ENCODE data around the gene SEPTIN8.
"Not testable (repeated sequence)": the region's sequence is repeated elsewhere in the genome, so short reads cannot be mapped to it uniquely, and the experiment has no call there.

SEPTIN8 gene

DNA sequence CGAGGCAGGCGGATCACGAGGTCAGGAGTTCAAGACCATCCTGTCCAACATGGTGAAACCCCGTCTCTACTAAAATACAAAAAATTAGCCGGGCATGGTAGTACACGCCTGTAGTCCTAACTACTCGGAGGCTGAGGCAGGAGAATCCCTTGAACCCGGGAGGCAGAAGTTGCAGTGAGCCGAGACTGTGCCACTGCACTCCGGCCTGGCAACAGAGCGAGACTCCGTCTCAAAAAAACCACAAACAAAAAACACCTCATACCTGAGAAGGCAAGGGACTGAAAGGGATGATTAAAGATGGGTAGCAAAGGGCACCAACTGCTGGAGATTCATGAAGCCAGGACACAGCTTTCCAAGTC is 29.7 kb upstream of the SEPTIN8 start:
- not testable (repeated sequence) for ATAC-seq (replicated peaks); H3K36me3 Mint-ChIP-seq (ENCODE audit: insufficient read depth); DNase-seq; H3K4me1 Mint-ChIP-seq (ENCODE audit: low read depth in 2 of 2); H3K27ac Mint-ChIP-seq; H3K9me3 Mint-ChIP-seq; H3K4me3 Mint-ChIP-seq
- H3K27me3 Mint-ChIP-seq, result peaks cover 69 to 94% of the 10 kb centered on the region in 2 donors

DNA sequence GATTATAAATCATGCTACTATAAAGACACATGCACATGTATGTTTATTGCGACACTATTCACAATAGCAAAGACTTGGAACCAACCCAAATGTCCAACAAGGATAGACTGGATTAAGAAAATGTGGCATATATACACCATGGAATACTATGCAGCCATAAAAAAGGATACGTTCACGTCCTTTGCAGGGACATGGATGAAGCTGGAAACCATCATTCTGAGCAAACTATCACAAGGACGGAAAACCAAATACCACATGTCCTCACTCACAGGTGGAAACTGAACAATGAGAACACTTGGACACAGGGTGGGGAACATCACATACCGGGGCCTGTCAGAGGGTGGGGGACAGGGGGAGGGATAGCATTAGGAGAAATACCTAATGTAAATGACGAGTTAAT is 28.8 kb upstream of the SEPTIN8 start:
- peaks cover 69 to 94% of the 10 kb centered on the region in 2 donors for H3K27me3 Mint-ChIP-seq
- not testable (repeated sequence) for H3K27ac Mint-ChIP-seq; H3K36me3 Mint-ChIP-seq (ENCODE audit: insufficient read depth); DNase-seq; H3K4me3 Mint-ChIP-seq; H3K9me3 Mint-ChIP-seq; ATAC-seq (replicated peaks); H3K4me1 Mint-ChIP-seq (ENCODE audit: low read depth in 2 of 2)

DNA sequence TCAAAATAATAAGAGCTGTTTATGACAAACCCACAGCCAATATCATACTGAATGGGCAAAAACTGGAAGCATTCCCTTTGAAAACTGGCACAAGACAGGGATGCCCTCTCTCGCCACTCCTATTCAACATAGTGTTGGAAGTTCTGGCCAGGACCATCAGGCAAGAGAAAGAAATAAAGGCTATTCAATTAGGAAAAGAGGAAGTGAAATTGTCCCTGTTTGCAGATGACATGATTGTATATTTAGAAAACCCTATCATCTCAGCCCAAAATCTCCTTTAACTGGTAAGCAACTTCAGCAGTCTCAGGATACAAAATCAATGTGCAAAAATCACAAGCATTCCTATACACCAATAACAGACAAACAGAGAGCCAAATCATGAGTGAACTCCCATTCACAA is 27.2 kb upstream of the SEPTIN8 start:
- not testable (repeated sequence) for ATAC-seq (replicated peaks); H3K9me3 Mint-ChIP-seq; H3K27ac Mint-ChIP-seq; H3K4me1 Mint-ChIP-seq (ENCODE audit: low read depth in 2 of 2); DNase-seq; H3K36me3 Mint-ChIP-seq (ENCODE audit: insufficient read depth); H3K4me3 Mint-ChIP-seq
- H3K27me3 Mint-ChIP-seq, result peaks cover 63 to 94% of the 10 kb centered on the region in 2 donors

DNA sequence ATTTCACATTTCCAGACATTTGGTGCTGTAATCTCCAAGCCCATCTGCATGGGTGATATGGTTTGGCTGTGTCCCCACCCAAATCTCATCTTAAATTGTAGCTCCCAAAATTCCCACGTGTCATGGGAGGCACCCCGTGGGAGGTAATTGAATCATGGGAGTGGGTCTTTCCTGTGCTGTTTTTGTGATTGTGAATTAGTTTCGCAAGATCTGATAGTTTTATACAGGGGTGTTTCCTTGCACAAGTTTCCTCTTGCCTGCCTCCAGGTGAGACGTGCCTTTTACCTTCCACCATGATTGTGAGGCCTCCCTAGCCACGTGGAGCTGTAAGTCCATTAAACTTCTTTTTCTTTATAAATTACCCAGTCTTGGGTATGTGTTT is 25.6 kb upstream of the SEPTIN8 start:
- not testable (repeated sequence) for H3K4me3 Mint-ChIP-seq; H3K36me3 Mint-ChIP-seq (ENCODE audit: insufficient read depth); H3K9me3 Mint-ChIP-seq; H3K4me1 Mint-ChIP-seq (ENCODE audit: low read depth in 2 of 2); ATAC-seq (replicated peaks); H3K27ac Mint-ChIP-seq; DNase-seq
- H3K27me3 Mint-ChIP-seq, result peaks cover 59 to 92% of the 10 kb centered on the region in 2 donors

DNA sequence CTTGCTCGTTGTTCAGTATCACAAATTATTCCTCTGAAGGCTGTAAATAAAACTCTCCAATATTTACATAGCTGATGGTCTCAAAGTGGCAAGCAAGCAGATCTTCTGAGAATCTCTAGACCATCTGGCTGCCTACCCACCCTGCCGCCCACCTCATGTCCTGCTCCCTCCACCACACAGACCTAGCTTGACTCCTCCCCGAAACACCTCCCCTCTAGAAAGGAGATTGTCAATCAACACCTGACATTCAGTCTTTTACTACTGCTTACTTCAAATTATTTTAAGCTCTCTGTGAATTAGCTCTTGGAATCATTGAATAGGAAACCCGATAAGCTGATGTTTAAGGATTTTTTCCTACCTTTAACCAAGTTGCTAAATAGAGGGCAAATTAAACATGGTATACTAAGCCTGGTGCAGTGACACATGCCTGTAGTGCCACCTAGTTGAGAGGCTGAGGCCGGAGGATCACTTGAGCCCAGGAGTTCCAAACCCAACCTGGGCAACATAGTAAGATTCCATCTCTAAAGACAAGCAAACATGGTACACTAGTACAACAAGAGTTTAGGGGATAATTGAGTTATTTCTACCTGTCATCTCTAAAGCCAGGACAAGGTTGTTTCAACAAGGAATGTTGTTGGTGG is 25.1 kb upstream of the SEPTIN8 start:
- Mint-ChIP-seq H3K36me3 (ENCODE audit: insufficient read depth) (no peaks in the 10 kb centered on the region), H3K27me3 (peaks cover 59 to 87% of the 10 kb centered on the region in 2 donors), H3K4me3 (no peak overlapping the region), H3K27ac (no peak overlapping the region), H3K9me3 (no peaks in the 10 kb centered on the region), H3K4me1 (ENCODE audit: low read depth in 2 of 2) (no peaks in the 10 kb centered on the region)
- ATAC-seq (replicated peaks) (no peak), DNase-seq (no peak)

DNA sequence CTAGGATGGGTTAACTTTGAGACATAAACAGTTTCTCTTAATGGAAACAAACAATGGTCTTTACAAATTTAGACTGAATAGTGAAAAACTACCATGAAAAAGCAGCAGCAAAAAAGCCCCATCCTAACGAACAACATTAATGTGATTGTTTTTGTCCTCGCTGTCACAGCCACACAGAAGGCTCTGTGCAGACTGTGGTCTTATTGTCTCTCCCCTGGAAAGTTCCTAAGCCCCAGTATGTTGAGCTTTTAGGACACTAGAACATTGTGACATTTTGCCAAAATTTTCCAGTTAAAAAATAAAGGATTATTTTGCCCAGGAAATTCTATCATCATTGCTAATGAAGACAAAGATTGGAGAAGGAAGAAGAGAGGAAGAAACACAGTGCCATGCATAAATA is 23.5 kb upstream of the SEPTIN8 start:
- DNase-seq (no peak), ATAC-seq (replicated peaks) (no peak)
- Mint-ChIP-seq H3K9me3 (no peaks in the 10 kb centered on the region), H3K36me3 (ENCODE audit: insufficient read depth) (no peaks in the 10 kb centered on the region), H3K27me3 (peaks cover 58 to 83% of the 10 kb centered on the region in 2 donors), H3K4me3 (no peak overlapping the region), H3K4me1 (ENCODE audit: low read depth in 2 of 2) (no peaks in the 10 kb centered on the region), H3K27ac (no peak overlapping the region)

DNA sequence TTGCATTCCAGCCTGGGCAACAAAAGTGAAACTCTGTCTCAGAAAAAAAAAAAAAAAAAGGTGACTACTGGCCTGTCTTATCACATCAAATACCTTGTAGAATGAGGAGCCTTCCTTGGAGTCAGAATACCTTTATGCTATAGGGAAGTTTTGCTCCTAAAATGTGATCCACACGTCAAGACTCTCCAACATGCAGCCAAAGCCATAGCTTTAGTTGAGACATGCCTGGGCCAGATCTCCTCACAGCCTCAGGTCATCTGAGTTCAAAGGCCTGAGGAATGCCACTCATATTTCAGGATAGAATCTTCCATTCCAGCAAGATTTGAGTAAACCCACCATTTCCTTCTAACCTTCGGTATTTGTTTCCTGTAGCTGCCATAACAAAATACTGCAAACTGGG is 22.4 kb upstream of the SEPTIN8 start:
- DNase-seq (no peak), ATAC-seq (replicated peaks) (no peak)
- Mint-ChIP-seq H3K9me3 (no peaks in the 10 kb centered on the region), H3K4me3 (no peak overlapping the region), H3K27ac (no peak overlapping the region), H3K36me3 (ENCODE audit: insufficient read depth) (no peaks in the 10 kb centered on the region), H3K4me1 (ENCODE audit: low read depth in 2 of 2) (no peaks in the 10 kb centered on the region), H3K27me3 (peaks cover 46 to 72% of the 10 kb centered on the region in 2 donors)

DNA sequence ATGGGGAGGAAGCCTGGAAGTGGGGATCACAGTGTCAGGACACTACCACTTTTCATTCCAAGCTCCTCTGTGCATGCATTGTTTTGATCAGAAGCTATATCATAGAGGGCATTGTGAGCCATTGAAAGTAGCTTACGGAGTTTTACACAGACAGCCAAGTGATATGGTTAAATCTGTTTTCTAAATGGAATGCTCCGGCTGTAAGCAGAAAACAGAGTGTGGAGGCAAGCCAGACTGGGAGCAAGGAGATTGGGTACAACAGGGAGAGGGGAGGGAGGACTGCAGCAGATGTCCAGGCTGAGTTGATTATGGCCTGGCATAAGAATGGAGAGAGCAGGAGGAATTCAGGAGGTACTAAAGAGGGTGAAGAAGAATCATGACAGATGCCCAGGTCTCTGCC is 20.6 kb upstream of the SEPTIN8 start:
- H3K36me3 Mint-ChIP-seq (ENCODE audit: insufficient read depth), result no peaks in the 10 kb centered on the region
- H3K27me3 Mint-ChIP-seq, result peaks cover 34 to 62% of the 10 kb centered on the region in 2 donors
- H3K27ac Mint-ChIP-seq, result no peak overlapping the region
- ATAC-seq (replicated peaks), result no peak
- H3K9me3 Mint-ChIP-seq, result no peaks in the 10 kb centered on the region
- H3K4me1 Mint-ChIP-seq (ENCODE audit: low read depth in 2 of 2), result no peaks in the 10 kb centered on the region
- no peak for DNase-seq
- H3K4me3 Mint-ChIP-seq, result no peak overlapping the region

DNA sequence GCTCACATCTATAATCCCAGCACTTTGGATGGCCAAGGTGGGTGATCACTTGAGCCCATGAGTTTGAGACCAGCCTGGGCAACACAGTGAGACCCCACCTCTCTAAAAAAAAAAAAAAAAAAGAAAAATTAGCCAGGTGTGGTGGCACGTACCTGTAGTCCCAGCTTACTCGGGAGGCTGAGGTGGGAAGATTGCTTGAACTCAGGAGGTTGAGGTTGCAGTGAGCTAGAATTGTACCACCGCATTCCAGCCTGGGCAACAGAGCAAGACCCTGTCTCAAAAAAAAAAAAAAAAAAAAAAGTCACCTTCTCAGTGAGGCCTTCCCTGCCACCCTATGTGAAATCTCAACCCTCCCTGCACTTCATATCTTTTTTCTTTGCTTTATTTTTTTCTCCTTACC is 14.0 kb upstream of the SEPTIN8 start:
- Mint-ChIP-seq H3K27ac (no peak overlapping the region), H3K4me3 (no peak overlapping the region), H3K36me3 (ENCODE audit: insufficient read depth) (no peaks in the 10 kb centered on the region), H3K4me1 (ENCODE audit: low read depth in 2 of 2) (no peaks in the 10 kb centered on the region), H3K9me3 (no peaks in the 10 kb centered on the region), H3K27me3 (peaks cover 20 to 29% of the 10 kb centered on the region in 2 donors)
- DNase-seq (no peak), ATAC-seq (replicated peaks) (no peak)

DNA sequence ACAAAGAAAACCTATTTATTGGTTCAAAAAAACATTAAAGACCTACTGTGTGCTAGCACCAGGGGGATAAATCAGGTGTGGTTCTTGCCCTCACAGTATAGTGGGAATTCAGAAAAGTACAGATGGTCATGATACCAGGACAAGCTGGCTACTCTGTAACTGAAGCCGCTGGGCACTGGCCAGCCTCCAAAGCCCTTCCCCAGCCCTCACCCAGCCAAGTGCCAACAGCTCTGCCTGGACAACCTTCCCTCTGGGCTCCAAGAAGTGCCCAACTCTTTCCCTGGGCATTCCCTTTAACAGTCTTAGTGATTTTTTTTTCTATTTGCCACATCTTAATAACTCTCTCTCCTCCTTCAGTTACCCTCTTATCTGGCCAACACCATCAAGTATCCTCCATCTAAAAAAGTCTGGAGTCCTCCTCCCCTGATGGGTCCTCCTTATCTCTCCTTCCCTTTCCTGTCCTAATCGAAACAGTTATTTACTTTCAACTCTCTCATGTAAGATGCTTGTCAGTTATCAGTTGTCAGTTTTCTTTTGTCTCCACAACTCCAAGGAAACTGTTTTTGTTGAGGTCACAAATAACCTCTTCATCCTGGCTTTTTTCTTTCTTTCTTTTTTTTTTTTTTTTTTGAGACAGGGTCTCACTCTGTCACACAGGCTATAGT is 13.3 kb upstream of the SEPTIN8 start:
- Mint-ChIP-seq H3K9me3 (no peaks in the 10 kb centered on the region), H3K27ac (no peak overlapping the region), H3K36me3 (ENCODE audit: insufficient read depth) (no peaks in the 10 kb centered on the region), H3K4me1 (ENCODE audit: low read depth in 2 of 2) (no peaks in the 10 kb centered on the region), H3K4me3 (no peak overlapping the region), H3K27me3 (peaks cover 27 to 30% of the 10 kb centered on the region in 2 donors)
- ATAC-seq (replicated peaks), result no peak
- DNase-seq, result no peak

DNA sequence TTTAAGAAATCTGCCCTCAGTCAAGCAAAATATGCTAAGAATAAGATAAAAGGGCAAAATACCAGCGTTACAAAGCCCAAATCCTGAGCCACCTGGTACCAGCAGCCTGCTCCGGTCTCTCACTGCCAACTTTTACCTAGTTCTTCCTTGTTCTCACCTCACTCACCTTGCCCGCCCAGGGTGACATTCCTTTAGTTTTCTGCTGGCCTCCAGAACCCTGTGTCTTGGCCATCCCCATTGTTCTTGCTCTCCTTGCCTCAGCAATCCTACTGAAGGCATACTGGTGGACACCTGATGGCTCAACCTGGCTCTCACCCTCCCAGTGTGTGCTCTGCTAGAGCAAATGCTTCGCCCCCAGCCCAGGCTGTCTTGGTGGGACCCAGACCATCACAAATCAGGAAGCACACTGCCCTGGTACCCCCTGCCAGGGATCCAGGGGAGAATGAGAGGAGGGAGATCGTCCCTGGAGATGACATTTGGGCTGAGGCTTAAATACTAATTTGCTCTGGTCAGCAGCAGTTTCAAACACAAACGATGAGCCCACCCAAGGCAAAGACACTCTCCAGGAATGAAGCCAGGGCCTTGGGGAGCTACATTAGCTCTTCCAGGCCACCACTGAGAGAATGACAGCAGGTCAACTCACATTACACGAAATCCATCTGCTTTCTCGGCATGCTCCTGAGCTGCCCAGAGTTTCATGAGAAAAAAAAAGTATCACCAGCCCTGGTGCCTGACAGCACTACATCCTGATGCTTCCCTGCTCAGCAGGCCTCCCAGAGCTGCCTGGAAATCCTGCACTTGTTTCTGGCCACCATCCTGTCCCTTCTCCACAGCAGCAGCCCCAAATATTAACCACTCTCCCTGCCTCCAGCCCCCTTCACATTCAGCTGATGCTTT is 12.2 kb upstream of the SEPTIN8 start:
- H3K4me3 Mint-ChIP-seq, result no peak overlapping the region
- no peaks in the 10 kb centered on the region for H3K36me3 Mint-ChIP-seq (ENCODE audit: insufficient read depth)
- H3K27me3 Mint-ChIP-seq, result peaks cover 32 to 38% of the 10 kb centered on the region in 2 donors
- no peak for ATAC-seq (replicated peaks)
- DNase-seq, result no peak
- H3K9me3 Mint-ChIP-seq, result no peaks in the 10 kb centered on the region
- no peaks in the 10 kb centered on the region for H3K4me1 Mint-ChIP-seq (ENCODE audit: low read depth in 2 of 2)
- no peak overlapping the region for H3K27ac Mint-ChIP-seq

DNA sequence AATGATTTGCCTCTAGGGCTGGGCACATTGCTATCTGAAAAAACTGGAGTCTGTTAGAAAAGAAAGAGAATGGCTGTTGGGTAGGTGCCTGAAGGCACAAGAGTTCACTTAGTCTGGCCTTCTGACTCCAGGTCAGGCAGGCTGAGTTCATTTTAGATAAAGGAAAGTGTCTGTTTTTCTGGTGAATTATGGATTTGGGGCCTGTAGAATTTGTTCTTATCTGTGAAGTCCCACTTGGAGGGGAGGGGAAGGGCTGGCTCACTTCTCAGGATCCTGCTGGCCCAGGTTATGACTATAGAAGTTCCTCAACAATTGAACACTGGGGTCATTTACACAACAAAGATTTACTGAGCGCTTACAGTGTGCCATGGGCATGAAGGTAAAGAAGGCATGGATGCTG is 11.5 kb upstream of the SEPTIN8 start:
- Mint-ChIP-seq H3K4me3 (no peak overlapping the region), H3K36me3 (ENCODE audit: insufficient read depth) (no peaks in the 10 kb centered on the region), H3K27me3 (peaks cover 32 to 38% of the 10 kb centered on the region in 2 donors), H3K9me3 (no peaks in the 10 kb centered on the region), H3K27ac (no peak overlapping the region), H3K4me1 (ENCODE audit: low read depth in 2 of 2) (no peaks in the 10 kb centered on the region)
- no peak for DNase-seq
- no peak for ATAC-seq (replicated peaks)

DNA sequence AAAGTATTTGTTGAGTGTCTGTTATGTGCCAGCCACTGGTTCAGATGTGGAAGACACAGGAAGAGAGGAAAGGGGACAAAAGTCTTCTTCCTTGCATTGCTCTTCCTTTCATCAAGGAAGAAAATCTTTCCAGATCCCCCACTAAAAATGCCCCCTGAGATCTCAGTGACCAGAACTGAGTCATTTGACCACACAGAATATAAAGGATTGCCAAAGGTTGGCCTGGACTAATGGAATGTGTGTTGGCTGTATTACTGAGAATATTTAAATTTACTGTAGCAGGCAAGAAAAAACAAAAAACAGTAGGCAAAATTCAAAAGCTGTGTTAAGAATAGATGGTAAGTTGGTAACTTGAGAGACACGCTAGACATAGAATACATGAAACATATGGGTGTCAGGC is 10.0 kb upstream of the SEPTIN8 start:
- H3K4me3 Mint-ChIP-seq, result no peak overlapping the region
- no peaks in the 10 kb centered on the region for H3K36me3 Mint-ChIP-seq (ENCODE audit: insufficient read depth)
- H3K27me3 Mint-ChIP-seq, result peaks cover 22 to 27% of the 10 kb centered on the region in 2 donors
- H3K9me3 Mint-ChIP-seq, result no peaks in the 10 kb centered on the region
- no peaks in the 10 kb centered on the region for H3K4me1 Mint-ChIP-seq (ENCODE audit: low read depth in 2 of 2)
- ATAC-seq (replicated peaks), result no peak
- no peak overlapping the region for H3K27ac Mint-ChIP-seq
- DNase-seq, result no peak

DNA sequence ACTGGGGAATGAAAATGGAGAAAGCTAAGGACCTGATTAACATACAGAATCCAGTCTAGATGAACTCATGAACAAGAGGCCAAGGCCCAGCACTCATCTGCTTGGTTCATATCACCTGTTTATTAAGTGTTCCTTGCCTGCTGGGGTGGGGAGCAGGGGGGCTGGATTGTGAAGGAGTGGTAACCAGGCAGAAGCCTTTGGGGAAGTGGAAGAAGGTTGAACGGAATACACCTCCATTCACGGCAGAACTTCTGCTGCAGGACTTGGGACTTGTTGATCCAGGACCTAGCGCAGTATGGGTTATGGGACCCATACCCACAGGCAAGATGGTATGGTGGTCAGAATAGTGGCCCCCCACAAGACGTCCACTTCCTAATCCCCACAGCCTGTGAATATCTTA is 8.8 kb upstream of the SEPTIN8 start:
- Mint-ChIP-seq H3K27me3 (peaks cover 23 to 28% of the 10 kb centered on the region in 2 donors), H3K36me3 (ENCODE audit: insufficient read depth) (no peaks in the 10 kb centered on the region), H3K27ac (no peak overlapping the region), H3K4me1 (ENCODE audit: low read depth in 2 of 2) (no peaks in the 10 kb centered on the region), H3K4me3 (no peak overlapping the region), H3K9me3 (no peaks in the 10 kb centered on the region)
- DNase-seq, result no peak
- ATAC-seq (replicated peaks), result no peak
